Gastroesophageal sphincter (tissue), 3 donors: ENCODE measurements around the gene POFUT2.

ENCODE experiments used
- EP300 ChIP-seq: sonication (generic); formaldehyde crosslinking; IDR thresholded peaks from one replicate; pipeline ENCODE4 v1.6.1; 2017; ENCODE audit warnings: antibody characterized with exemption, mild to moderate bottlenecking
- POLR2A ChIP-seq, 2 donors: fragments of 450-650 bp; IDR thresholded peaks; one replicate each; pipeline ENCODE4 v1.6.1; 2017; ENCODE audit warnings: antibody characterized with exemption in 2 of 2, mild to moderate bottlenecking in 2 of 2, moderate library complexity in 1 of 2
- POLR2AphosphoS5 ChIP-seq: sonication (generic); formaldehyde crosslinking; IDR thresholded peaks from one replicate; pipeline ENCODE4 v1.6.1; 2017; ENCODE audit warnings: antibody characterized with exemption
- TF ChIP-seq, protein P1 (sequence below), 4 experiments: fragments of 200-600 bp in 2 of 4; fragments of 450-650 bp in 2 of 4; sonication (generic) in 1 of 4; IDR thresholded peaks; one replicate each; pipeline ENCODE4 v1.5.1; 2017 to 2019; ENCODE audit warnings: antibody characterized with exemption in 4 of 4, mild to moderate bottlenecking in 2 of 4, moderate library complexity in 2 of 4

DNA sequence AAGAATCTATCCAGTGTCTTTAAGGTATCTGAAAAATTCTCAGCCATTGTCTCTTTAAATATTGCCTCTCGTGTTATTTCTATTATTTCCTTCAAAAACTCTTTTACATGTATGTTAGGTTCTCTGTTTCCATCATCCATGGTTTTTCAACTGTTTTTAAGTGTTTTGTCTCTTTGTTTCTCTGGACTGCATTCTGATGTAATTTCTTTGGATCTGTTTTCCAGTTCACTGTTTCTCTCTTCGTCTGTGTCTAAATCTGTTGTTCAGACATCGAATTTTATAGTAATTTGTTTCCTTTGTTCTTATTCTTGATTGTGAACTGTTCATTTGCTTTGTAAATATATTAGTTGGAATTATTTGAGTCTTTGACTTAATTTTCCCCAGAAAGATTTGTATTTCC lies 44.1 kb downstream of the POFUT2 start:
- TF ChIP-seq EP300 = no peak
- TF ChIP-seq, protein P1, sequence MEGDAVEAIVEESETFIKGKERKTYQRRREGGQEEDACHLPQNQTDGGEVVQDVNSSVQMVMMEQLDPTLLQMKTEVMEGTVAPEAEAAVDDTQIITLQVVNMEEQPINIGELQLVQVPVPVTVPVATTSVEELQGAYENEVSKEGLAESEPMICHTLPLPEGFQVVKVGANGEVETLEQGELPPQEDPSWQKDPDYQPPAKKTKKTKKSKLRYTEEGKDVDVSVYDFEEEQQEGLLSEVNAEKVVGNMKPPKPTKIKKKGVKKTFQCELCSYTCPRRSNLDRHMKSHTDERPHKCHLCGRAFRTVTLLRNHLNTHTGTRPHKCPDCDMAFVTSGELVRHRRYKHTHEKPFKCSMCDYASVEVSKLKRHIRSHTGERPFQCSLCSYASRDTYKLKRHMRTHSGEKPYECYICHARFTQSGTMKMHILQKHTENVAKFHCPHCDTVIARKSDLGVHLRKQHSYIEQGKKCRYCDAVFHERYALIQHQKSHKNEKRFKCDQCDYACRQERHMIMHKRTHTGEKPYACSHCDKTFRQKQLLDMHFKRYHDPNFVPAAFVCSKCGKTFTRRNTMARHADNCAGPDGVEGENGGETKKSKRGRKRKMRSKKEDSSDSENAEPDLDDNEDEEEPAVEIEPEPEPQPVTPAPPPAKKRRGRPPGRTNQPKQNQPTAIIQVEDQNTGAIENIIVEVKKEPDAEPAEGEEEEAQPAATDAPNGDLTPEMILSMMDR (IDR thresholded peaks at IDR 0.05) = no peak
- no peak for TF ChIP-seq POLR2AphosphoS5
- no peak for TF ChIP-seq POLR2A (IDR thresholded peaks at IDR 0.05)
